DND-41 (cell line): ENCODE data around the gene DDX31.

Experiments
- EZH2 ChIP-seq: IDR thresholded peaks from 3 replicates; pipeline ENCODE4 v1.6.1; 2012; ENCODE audit warnings: borderline replicate concordance, low read depth, mild to moderate bottlenecking, moderate library complexity, low read length, inconsistent platforms; ENCODE audit not compliant: severe bottlenecking
- TF ChIP-seq, protein P1 (sequence below): IDR thresholded peaks from 2 replicates; pipeline ENCODE4 v1.5.1; 2012; ENCODE audit warnings: borderline replicate concordance, low read length, moderate library complexity, mild to moderate bottlenecking; ENCODE audit not compliant: poor library complexity, severe bottlenecking; ENCODE audit errors: extremely low read depth

DNA sequence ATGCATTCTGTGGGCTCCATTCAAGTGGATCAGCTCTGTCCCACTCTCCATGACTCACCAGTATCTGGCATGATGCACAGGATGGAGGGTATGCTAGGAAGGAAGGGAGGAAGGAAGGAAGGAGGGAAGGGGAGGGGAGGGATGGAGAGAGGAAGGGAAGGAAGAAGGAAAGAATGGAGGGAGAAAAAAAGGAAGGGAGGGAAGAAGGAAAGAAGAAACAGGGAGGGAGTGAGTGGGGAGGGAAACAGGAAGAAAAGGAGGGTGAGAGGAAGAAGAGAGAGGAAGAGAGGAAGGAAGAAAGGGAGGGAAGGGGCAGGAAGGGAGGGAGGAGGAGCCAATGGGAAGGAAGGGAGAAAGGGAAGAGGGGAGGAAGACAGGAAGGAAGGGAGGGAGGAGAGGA lies 92.7 kb downstream of the DDX31 start:
- TF ChIP-seq, protein P1, sequence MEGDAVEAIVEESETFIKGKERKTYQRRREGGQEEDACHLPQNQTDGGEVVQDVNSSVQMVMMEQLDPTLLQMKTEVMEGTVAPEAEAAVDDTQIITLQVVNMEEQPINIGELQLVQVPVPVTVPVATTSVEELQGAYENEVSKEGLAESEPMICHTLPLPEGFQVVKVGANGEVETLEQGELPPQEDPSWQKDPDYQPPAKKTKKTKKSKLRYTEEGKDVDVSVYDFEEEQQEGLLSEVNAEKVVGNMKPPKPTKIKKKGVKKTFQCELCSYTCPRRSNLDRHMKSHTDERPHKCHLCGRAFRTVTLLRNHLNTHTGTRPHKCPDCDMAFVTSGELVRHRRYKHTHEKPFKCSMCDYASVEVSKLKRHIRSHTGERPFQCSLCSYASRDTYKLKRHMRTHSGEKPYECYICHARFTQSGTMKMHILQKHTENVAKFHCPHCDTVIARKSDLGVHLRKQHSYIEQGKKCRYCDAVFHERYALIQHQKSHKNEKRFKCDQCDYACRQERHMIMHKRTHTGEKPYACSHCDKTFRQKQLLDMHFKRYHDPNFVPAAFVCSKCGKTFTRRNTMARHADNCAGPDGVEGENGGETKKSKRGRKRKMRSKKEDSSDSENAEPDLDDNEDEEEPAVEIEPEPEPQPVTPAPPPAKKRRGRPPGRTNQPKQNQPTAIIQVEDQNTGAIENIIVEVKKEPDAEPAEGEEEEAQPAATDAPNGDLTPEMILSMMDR: no peak
- no peak for TF ChIP-seq EZH2
